HEK293 (cell line): Measurements from ENCODE around the gene HFM1.

Experiments used
- CTCF ChIA-PET: fragments of 350-600 bp; formaldehyde crosslinking; extraction: SDS; loops from one replicate; lab custom pipeline; 2021; ENCODE audit warnings: antibody characterized with exemption; lab: Yijun Ruan, JAX
- POLR2A ChIA-PET: fragments of 300-600 bp; formaldehyde crosslinking; extraction: SDS; loops from one replicate; lab custom pipeline; 2020; ENCODE audit warnings: antibody characterized with exemption, inconsistent platforms; lab: Yijun Ruan, JAX
- H3K27ac ChIP-seq: fragments of 200-500 bp; sonication (Bioruptor generic); 2 replicates; pipeline ENCODE4 v1.5.1; 2014; ENCODE audit warnings: low read depth, low read length, control low read depth, inconsistent platforms; ENCODE audit errors: extremely low read depth
- H3K36me3 ChIP-seq, 2 experiments: fragments of 200-500 bp in 1 of 2; sonication (Bioruptor generic) in 1 of 2; 1 replicate in 1 of 2; 2 replicates in 1 of 2; pipeline ENCODE4 v1.5.1; 2014 to 2017; ENCODE audit warnings: inconsistent platforms in 2 of 2, low read length in 2 of 2; ENCODE audit not compliant: control insufficient read depth in 2 of 2, insufficient read depth in 1 of 2
- H3K4me1 ChIP-seq: fragments of 200-500 bp; sonication (Bioruptor generic); 2 replicates; pipeline ENCODE4 v1.5.1; 2014; ENCODE audit warnings: mild to moderate bottlenecking, low read length, inconsistent platforms; ENCODE audit not compliant: control insufficient read depth, insufficient read depth
- H3K4me3 ChIP-seq: 2 replicates; pipeline ENCODE4 v1.5.1; 2011; ENCODE audit warnings: low read depth, mild to moderate bottlenecking, control low read depth, low read length, moderate library complexity
- H3K9me3 ChIP-seq: fragments of 200-500 bp; sonication (Bioruptor generic); 2 replicates; pipeline ENCODE4 v1.5.1; 2014; ENCODE audit warnings: low read depth, low read length, inconsistent platforms; ENCODE audit not compliant: control insufficient read depth, insufficient read depth
- GLI4 ChIP-seq: fragments of 450-650 bp; formaldehyde crosslinking; IDR thresholded peaks from 2 replicates; pipeline ENCODE4 v1.5.1; 2016; ENCODE audit warnings: missing biosample characterization, missing genetic modification characterization
- IKZF3 ChIP-seq: fragments of 450-650 bp; IDR thresholded peaks from 2 replicates; pipeline ENCODE4 v1.5.0; 2018; ENCODE audit warnings: missing biosample characterization, mild to moderate bottlenecking, missing genetic modification characterization, moderate library complexity
- KLF7 ChIP-seq: fragments of 450-650 bp; formaldehyde crosslinking; IDR thresholded peaks from 2 replicates; pipeline ENCODE4 v1.5.1; 2016; ENCODE audit warnings: missing biosample characterization, missing genetic modification characterization, borderline replicate concordance
- ZNF114 ChIP-seq: fragments of 450-650 bp; formaldehyde crosslinking; IDR thresholded peaks from 2 replicates; pipeline ENCODE4 v1.5.0; 2017; ENCODE audit warnings: missing biosample characterization, missing genetic modification characterization
- ZNF140 ChIP-seq: fragments of 450-650 bp; formaldehyde crosslinking; IDR thresholded peaks from 2 replicates; pipeline ENCODE4 v1.5.1; 2016; ENCODE audit warnings: missing biosample characterization, missing genetic modification characterization
- ZNF248 ChIP-seq: fragments of 450-650 bp; formaldehyde crosslinking; IDR thresholded peaks from 2 replicates; pipeline ENCODE4 v1.5.1; 2017; ENCODE audit warnings: missing biosample characterization, missing genetic modification characterization
- ZNF350 ChIP-seq: fragments of 450-650 bp; formaldehyde crosslinking; IDR thresholded peaks from 2 replicates; pipeline ENCODE4 v1.5.0; 2017; ENCODE audit warnings: missing biosample characterization, mild to moderate bottlenecking, missing genetic modification characterization
- ZNF596 ChIP-seq: fragments of 450-650 bp; IDR thresholded peaks from 2 replicates; pipeline ENCODE4 v1.5.0; 2018; ENCODE audit warnings: missing biosample characterization, mild to moderate bottlenecking, missing genetic modification characterization, moderate library complexity
- ZNF626 ChIP-seq: fragments of 450-650 bp; sonication (Bioruptor Pico); formaldehyde crosslinking; IDR thresholded peaks from 2 replicates; pipeline ENCODE4 v1.5.1; 2018; ENCODE audit warnings: missing biosample characterization, missing genetic modification characterization, inconsistent platforms
- ZNF629 ChIP-seq: fragments of 450-650 bp; formaldehyde crosslinking; IDR thresholded peaks from 2 replicates; pipeline ENCODE4 v1.5.1; 2017; ENCODE audit warnings: missing biosample characterization, missing genetic modification characterization
- ZNF654 ChIP-seq: fragments of 450-650 bp; formaldehyde crosslinking; IDR thresholded peaks from 2 replicates; pipeline ENCODE4 v1.5.1; 2016; ENCODE audit warnings: low read depth, missing biosample characterization, missing genetic modification characterization
- ZNF707 ChIP-seq: fragments of 450-650 bp; formaldehyde crosslinking; IDR thresholded peaks from 2 replicates; pipeline ENCODE4 v1.5.1; 2016; ENCODE audit warnings: missing biosample characterization, missing genetic modification characterization
- ZSCAN30 ChIP-seq: fragments of 450-650 bp; IDR thresholded peaks from 2 replicates; pipeline ENCODE4 v1.5.1; 2018; ENCODE audit warnings: missing biosample characterization, mild to moderate bottlenecking, missing genetic modification characterization, moderate library complexity
- ZXDB ChIP-seq: fragments of 450-650 bp; formaldehyde crosslinking; IDR thresholded peaks from 2 replicates; pipeline ENCODE4 v1.5.1; 2016; ENCODE audit warnings: missing biosample characterization, missing genetic modification characterization
- TF ChIP-seq, protein P1 (sequence below): fragments of 450-650 bp; formaldehyde crosslinking; IDR thresholded peaks from 2 replicates; pipeline ENCODE4 v1.5.1; 2016; ENCODE audit warnings: missing biosample characterization, missing genetic modification characterization
- TF ChIP-seq, protein P2 (sequence below): fragments of 450-650 bp; formaldehyde crosslinking; IDR thresholded peaks from 2 replicates; pipeline ENCODE4 v1.5.1; 2017; ENCODE audit warnings: missing biosample characterization, missing genetic modification characterization
- TF ChIP-seq, protein P3 (sequence below): fragments of 450-650 bp; formaldehyde crosslinking; IDR thresholded peaks from 2 replicates; pipeline ENCODE4 v1.5.1; 2016; ENCODE audit warnings: missing biosample characterization, missing genetic modification characterization
- TF ChIP-seq, protein P4 (sequence below): fragments of 450-650 bp; formaldehyde crosslinking; IDR thresholded peaks from 2 replicates; pipeline ENCODE4 v1.5.1; 2016; ENCODE audit warnings: missing biosample characterization, missing genetic modification characterization

Gene HFM1

DNA sequence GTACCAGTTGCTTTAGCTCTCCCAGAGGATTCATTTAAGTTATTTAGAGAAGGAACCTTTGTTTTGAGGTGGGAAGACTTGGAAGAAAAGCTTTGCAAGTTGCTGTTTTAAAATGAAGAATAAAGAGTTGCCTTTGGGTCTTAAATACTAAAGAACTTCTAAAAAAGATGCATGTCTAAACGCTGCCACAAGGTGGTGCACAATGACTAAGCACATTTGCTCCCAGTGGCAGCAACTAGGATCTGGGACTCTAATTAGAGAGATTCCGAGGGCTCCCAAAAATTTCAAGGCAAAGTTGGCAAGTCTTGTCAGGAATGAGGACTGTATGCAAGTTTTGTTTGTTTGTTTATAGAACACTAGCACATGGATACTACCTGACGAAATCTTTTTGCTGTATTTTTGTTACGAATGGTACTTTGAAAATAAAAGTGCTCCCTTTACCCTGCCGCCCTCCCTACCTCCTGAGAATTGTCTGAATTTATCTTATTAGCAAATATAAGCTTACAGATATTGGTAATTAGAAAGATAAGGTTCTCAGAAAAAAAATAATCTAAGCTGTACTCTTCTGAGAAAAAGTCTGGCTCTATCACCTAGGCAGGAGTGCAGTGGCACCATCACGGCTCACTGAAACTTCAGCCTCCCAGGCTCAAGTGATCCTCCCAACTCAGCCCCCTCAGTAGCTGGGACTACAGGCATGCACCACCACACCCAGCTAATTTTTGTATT, 121.8 kb downstream of the HFM1 start:
- ChIA-PET CTCF (interaction anchor here (0.6 to 8.1 kb wide), 38 partner anchors 9 to 1269 kb away, joined by 3 to 187 read pairs (median 4); partner anchors contain the start of gene HFM1), POLR2A (interaction anchor here (0.9 kb wide), 1 partner anchor 218 kb away, joined by 3 read pairs; the partner anchor contains the start of gene CDC7)
- Histone ChIP-seq H3K4me3 (no peak overlapping the region), H3K9me3 (no peaks in the 10 kb centered on the region), H3K27ac (no peak overlapping the region), H3K4me1 (no peaks in the 10 kb centered on the region; the same call in 1 of the 2 replicates), H3K36me3 (no peaks in the 10 kb centered on the region)
- TF ChIP-seq ZNF350 = no peak
- TF ChIP-seq ZNF654 = peak; percentile 75
- no peak for TF ChIP-seq ZNF629 (tag by site-specific recombination)
- peak; percentile 86 for TF ChIP-seq IKZF3 (tag by site-specific recombination)
- TF ChIP-seq GLI4 (tag by site-specific recombination) = no peak
- TF ChIP-seq ZNF596 (tag by site-specific recombination) = peak; percentile 14; the same call in 1 of the 2 replicates
- TF ChIP-seq ZXDB (tag by site-specific recombination) = no peak
- peak; percentile 41; the same call in 1 of the 2 replicates for TF ChIP-seq ZSCAN30
- TF ChIP-seq ZNF114 (tag by site-specific recombination) = no peak
- no peak for TF ChIP-seq ZNF707 (tag by site-specific recombination)
- no peak for TF ChIP-seq ZNF248 (tag by site-specific recombination)
- TF ChIP-seq, protein P1, sequence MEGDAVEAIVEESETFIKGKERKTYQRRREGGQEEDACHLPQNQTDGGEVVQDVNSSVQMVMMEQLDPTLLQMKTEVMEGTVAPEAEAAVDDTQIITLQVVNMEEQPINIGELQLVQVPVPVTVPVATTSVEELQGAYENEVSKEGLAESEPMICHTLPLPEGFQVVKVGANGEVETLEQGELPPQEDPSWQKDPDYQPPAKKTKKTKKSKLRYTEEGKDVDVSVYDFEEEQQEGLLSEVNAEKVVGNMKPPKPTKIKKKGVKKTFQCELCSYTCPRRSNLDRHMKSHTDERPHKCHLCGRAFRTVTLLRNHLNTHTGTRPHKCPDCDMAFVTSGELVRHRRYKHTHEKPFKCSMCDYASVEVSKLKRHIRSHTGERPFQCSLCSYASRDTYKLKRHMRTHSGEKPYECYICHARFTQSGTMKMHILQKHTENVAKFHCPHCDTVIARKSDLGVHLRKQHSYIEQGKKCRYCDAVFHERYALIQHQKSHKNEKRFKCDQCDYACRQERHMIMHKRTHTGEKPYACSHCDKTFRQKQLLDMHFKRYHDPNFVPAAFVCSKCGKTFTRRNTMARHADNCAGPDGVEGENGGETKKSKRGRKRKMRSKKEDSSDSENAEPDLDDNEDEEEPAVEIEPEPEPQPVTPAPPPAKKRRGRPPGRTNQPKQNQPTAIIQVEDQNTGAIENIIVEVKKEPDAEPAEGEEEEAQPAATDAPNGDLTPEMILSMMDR (tag by site-specific recombination) = peak; percentile 64
- TF ChIP-seq, all 188 proteins: peak for 5

DNA sequence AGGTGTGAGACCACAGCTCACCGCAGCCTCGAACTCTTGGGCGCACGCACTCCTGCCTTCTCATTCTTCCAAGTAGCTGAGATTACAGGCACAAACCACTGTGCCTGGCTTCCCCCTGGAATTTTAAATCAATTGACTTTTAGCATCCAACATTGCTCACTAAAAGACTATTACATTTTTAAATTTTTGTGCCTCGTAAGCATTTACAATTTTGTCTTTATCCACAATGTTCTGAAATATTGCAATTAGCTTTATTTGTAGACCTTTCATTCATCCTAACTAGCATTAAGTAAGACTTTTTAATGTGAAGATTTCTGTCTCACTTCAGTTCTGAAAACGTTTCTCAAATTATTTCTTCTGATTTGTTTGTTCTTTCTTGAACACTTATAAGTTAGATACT, 122.9 kb downstream of the HFM1 start:
- ChIA-PET CTCF (interaction anchor here (1.1 to 8.1 kb wide), 3 partner anchors 116 to 674 kb away, joined by 3 to 187 read pairs (median 4); no protein-coding TSS in a partner anchor), POLR2A (no interaction called here)
- no peaks in the 10 kb centered on the region for H3K9me3 ChIP-seq
- TF ChIP-seq, protein P2, sequence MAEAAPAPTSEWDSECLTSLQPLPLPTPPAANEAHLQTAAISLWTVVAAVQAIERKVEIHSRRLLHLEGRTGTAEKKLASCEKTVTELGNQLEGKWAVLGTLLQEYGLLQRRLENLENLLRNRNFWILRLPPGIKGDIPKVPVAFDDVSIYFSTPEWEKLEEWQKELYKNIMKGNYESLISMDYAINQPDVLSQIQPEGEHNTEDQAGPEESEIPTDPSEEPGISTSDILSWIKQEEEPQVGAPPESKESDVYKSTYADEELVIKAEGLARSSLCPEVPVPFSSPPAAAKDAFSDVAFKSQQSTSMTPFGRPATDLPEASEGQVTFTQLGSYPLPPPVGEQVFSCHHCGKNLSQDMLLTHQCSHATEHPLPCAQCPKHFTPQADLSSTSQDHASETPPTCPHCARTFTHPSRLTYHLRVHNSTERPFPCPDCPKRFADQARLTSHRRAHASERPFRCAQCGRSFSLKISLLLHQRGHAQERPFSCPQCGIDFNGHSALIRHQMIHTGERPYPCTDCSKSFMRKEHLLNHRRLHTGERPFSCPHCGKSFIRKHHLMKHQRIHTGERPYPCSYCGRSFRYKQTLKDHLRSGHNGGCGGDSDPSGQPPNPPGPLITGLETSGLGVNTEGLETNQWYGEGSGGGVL (tag by site-specific recombination) = no peak
- no peak overlapping the region for H3K27ac ChIP-seq
- no peaks in the 10 kb centered on the region for H3K36me3 ChIP-seq
- H3K4me3 ChIP-seq = no peak overlapping the region
- no peaks in the 10 kb centered on the region; the same call in 1 of the 2 replicates for H3K4me1 ChIP-seq

DNA sequence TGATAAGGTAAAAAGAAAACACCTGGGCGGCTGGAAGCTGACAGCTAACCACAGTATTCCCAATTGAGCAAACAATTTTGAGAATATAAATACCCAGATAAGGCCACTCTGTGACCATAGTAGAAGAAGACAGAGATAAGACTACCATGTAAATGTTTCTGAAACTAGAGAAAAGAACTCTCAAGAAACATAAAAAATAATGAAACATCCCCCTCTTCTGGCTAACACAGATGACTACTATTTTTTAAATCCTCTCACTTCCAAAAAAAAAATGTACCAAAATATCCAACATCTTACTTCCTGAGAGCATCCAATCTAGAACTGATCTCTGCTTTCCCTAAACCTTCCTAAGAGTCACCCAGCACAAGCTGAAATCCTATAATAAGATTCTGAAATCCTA, 125.9 kb downstream of the HFM1 start:
- ChIA-PET CTCF (interaction anchor here (0.6 to 8.1 kb wide), 24 partner anchors 8 to 1345 kb away, joined by 3 to 187 read pairs (median 4); partner anchors contain the start of gene CDC7), POLR2A (no interaction called here)
- no peaks in the 10 kb centered on the region; the same call in 1 of the 2 replicates for H3K4me1 ChIP-seq
- no peaks in the 10 kb centered on the region for H3K9me3 ChIP-seq
- H3K4me3 ChIP-seq = no peak overlapping the region
- no peak overlapping the region for H3K27ac ChIP-seq
- TF ChIP-seq ZNF140 (tag by site-specific recombination) = no peak
- TF ChIP-seq, protein P3, sequence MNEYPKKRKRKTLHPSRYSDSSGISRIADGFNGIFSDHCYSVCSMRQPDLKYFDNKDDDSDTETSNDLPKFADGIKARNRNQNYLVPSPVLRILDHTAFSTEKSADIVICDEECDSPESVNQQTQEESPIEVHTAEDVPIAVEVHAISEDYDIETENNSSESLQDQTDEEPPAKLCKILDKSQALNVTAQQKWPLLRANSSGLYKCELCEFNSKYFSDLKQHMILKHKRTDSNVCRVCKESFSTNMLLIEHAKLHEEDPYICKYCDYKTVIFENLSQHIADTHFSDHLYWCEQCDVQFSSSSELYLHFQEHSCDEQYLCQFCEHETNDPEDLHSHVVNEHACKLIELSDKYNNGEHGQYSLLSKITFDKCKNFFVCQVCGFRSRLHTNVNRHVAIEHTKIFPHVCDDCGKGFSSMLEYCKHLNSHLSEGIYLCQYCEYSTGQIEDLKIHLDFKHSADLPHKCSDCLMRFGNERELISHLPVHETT (tag by site-specific recombination) = no peak
- TF ChIP-seq, protein P1 (tag by site-specific recombination) = peak; percentile 17; the same call in 1 of the 2 replicates
- TF ChIP-seq ZNF626 (tag by site-specific recombination) = no peak
- TF ChIP-seq KLF7 (tag by site-specific recombination) = no peak
- TF ChIP-seq ZNF654 = peak; percentile 78
- TF ChIP-seq, protein P4, sequence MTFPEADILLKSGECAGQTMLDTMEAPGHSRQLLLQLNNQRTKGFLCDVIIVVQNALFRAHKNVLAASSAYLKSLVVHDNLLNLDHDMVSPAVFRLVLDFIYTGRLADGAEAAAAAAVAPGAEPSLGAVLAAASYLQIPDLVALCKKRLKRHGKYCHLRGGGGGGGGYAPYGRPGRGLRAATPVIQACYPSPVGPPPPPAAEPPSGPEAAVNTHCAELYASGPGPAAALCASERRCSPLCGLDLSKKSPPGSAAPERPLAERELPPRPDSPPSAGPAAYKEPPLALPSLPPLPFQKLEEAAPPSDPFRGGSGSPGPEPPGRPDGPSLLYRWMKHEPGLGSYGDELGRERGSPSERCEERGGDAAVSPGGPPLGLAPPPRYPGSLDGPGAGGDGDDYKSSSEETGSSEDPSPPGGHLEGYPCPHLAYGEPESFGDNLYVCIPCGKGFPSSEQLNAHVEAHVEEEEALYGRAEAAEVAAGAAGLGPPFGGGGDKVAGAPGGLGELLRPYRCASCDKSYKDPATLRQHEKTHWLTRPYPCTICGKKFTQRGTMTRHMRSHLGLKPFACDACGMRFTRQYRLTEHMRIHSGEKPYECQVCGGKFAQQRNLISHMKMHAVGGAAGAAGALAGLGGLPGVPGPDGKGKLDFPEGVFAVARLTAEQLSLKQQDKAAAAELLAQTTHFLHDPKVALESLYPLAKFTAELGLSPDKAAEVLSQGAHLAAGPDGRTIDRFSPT = no peak
- TF ChIP-seq, all 188 proteins: peak for 2
- no peaks in the 10 kb centered on the region for H3K36me3 ChIP-seq
